ENCODE results near the gene RNF186.

Gene RNF186

DNA sequence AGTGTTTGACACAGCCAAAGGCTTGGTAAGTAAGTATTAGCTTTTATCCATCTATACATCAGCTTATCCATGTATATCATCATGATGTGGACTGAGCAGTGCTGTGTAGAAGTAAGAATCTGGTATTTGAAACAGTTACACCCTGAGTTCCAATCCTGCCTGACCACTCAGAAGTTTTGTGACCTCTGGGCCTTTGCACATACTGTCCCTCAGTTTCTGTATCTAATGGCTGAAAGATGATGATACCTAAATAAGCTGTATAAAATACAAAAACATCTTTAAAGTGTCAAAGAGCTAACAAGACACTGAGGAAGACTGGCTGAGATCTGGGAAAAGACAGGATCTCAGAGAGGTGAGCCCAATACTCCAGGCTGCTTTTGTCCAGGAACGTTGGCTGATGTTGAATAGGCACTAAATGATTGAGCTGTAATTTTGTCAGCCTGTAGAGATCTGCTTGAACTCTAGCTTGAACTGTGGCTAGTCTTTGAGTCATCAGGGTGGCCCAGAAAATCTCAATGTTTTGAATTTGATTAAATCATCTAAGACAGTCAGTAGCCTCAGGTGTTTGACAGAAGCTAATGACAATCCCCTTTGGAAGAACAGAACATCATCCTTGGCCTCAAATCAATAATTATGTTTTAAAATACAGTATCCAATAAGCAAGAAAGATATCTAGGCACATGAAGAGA, 46.9 kb upstream of the RNF186 start:
- Histone ChIP-seq H3K4me1 (ENCODE audit: control insufficient read depth, low read length) (no peaks in the 10 kb centered on the region), H3K9me2 (replicated peaks; ENCODE audit: control insufficient read depth, low read length) (no peaks in the 10 kb centered on the region), H3F3A (ENCODE audit: control insufficient read depth, insufficient read depth) (no peaks in the 10 kb centered on the region), H3K9me3 (ENCODE audit: control insufficient read depth, insufficient read depth, low read length) (no peaks in the 10 kb centered on the region), H3K27me3 (ENCODE audit: control insufficient read depth, low read length) (peaks cover 13% of the 10 kb centered on the region; the same call in 1 of the 2 replicates), H4K20me1 (ENCODE audit: control insufficient read depth, insufficient read depth, low read depth, low read length) (no peaks in the 10 kb centered on the region), H3K36me3 (ENCODE audit: control insufficient read depth, low read length) (no peaks in the 10 kb centered on the region), H3K4me2 (ENCODE audit: low read length) (no peak overlapping the region), H3K4me3 (ENCODE audit: low read length) (no peak overlapping the region), H3K27ac (ENCODE audit: low read depth, low read length) (no peak overlapping the region), H3K79me2 (ENCODE audit: control insufficient read depth, low read length) (no peaks in the 10 kb centered on the region)
- TF ChIP-seq EZH2phosphoT487 (IDR thresholded peaks at IDR 0.05; ENCODE audit: borderline replicate concordance, low read length) = no peak
- TF ChIP-seq, protein P1, sequence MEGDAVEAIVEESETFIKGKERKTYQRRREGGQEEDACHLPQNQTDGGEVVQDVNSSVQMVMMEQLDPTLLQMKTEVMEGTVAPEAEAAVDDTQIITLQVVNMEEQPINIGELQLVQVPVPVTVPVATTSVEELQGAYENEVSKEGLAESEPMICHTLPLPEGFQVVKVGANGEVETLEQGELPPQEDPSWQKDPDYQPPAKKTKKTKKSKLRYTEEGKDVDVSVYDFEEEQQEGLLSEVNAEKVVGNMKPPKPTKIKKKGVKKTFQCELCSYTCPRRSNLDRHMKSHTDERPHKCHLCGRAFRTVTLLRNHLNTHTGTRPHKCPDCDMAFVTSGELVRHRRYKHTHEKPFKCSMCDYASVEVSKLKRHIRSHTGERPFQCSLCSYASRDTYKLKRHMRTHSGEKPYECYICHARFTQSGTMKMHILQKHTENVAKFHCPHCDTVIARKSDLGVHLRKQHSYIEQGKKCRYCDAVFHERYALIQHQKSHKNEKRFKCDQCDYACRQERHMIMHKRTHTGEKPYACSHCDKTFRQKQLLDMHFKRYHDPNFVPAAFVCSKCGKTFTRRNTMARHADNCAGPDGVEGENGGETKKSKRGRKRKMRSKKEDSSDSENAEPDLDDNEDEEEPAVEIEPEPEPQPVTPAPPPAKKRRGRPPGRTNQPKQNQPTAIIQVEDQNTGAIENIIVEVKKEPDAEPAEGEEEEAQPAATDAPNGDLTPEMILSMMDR (IDR thresholded peaks at IDR 0.05; ENCODE audit: low read depth, low read length, poor library complexity, severe bottlenecking) = no peak

GRCh38 chr1:19861034-19861433, 46.0 kb upstream of the RNF186 start:
- Histone ChIP-seq H3K4me2 (ENCODE audit: low read length) (no peak overlapping the region), H3K4me3 (ENCODE audit: low read length) (no peak overlapping the region)

GRCh38 chr1:19860418-19860817, 45.3 kb upstream of the RNF186 start:
- Histone ChIP-seq H4K20me1 (ENCODE audit: control insufficient read depth, insufficient read depth, low read depth, low read length) (no peaks in the 10 kb centered on the region), H3K27ac (ENCODE audit: low read depth, low read length) (no peak overlapping the region), H3K9me2 (replicated peaks; ENCODE audit: control insufficient read depth, low read length) (no peaks in the 10 kb centered on the region), H3F3A (ENCODE audit: control insufficient read depth, insufficient read depth) (no peaks in the 10 kb centered on the region), H3K36me3 (ENCODE audit: control insufficient read depth, low read length) (no peaks in the 10 kb centered on the region), H3K79me2 (ENCODE audit: control insufficient read depth, low read length) (no peaks in the 10 kb centered on the region), H3K9me3 (ENCODE audit: control insufficient read depth, insufficient read depth, low read length) (no peaks in the 10 kb centered on the region), H3K4me3 (ENCODE audit: low read length) (no peak overlapping the region), H3K4me2 (ENCODE audit: low read length) (no peak overlapping the region), H3K4me1 (ENCODE audit: control insufficient read depth, low read length) (no peaks in the 10 kb centered on the region), H3K27me3 (ENCODE audit: control insufficient read depth, low read length) (peaks cover 4% of the 10 kb centered on the region; the same call in 1 of the 2 replicates)
- no peak for TF ChIP-seq EZH2phosphoT487 (IDR thresholded peaks at IDR 0.05; ENCODE audit: borderline replicate concordance, low read length)
- TF ChIP-seq, protein P1 (IDR thresholded peaks at IDR 0.05; ENCODE audit: low read depth, low read length, poor library complexity, severe bottlenecking) = no peak

More at GRCh38 chr1:19861034-19861433, 46.0 kb upstream of the RNF186 start:
- no peaks in the 10 kb centered on the region for H3K79me2 ChIP-seq (ENCODE audit: control insufficient read depth, low read length)
- H3K9me3 ChIP-seq (ENCODE audit: control insufficient read depth, insufficient read depth, low read length) = no peaks in the 10 kb centered on the region
- no peaks in the 10 kb centered on the region for H3F3A ChIP-seq (ENCODE audit: control insufficient read depth, insufficient read depth)
- H3K4me1 ChIP-seq (ENCODE audit: control insufficient read depth, low read length) = no peaks in the 10 kb centered on the region
- H3K27me3 ChIP-seq (ENCODE audit: control insufficient read depth, low read length) = peaks cover 4% of the 10 kb centered on the region; the same call in 1 of the 2 replicates
- no peaks in the 10 kb centered on the region for H3K9me2 ChIP-seq (replicated peaks; ENCODE audit: control insufficient read depth, low read length)
- H3K27ac ChIP-seq (ENCODE audit: low read depth, low read length) = no peak overlapping the region
- no peak for TF ChIP-seq EZH2phosphoT487 (IDR thresholded peaks at IDR 0.05; ENCODE audit: borderline replicate concordance, low read length)
- TF ChIP-seq, protein P1 (IDR thresholded peaks at IDR 0.05; ENCODE audit: low read depth, low read length, poor library complexity, severe bottlenecking) = no peak
- H3K36me3 ChIP-seq (ENCODE audit: control insufficient read depth, low read length) = no peaks in the 10 kb centered on the region
- no peaks in the 10 kb centered on the region for H4K20me1 ChIP-seq (ENCODE audit: control insufficient read depth, insufficient read depth, low read depth, low read length)
